ENCODE results near the gene PHF23. TPM values are rescaled to one million over a fixed set of nuclear protein-coding genes. Genes with fewer than 3 reads are reported as not detected.

PHF23 gene
- total RNA-seq, 1 donor from 2014 or later, result 61.5 TPM

GRCh38 chr17:7241090-7241733, 2.0 kb upstream of the PHF23 start:
- intact Hi-C loops (cut with micrococcal nuclease), result no loop called here

GRCh38 chr17:7240375-7240774, 1.1 kb upstream of the PHF23 start:
- intact Hi-C loops (cut with micrococcal nuclease), result no loop called here

- intact Hi-C loops (cut with micrococcal nuclease), result loop anchor here (1.0 to 10.0 kb wide), 11 partner anchors 14 to 619 kb away; partner anchors contain the start of genes EIF5A, ELP5, KIAA0753 and NAA38
Measured at GRCh38 chr17:7238420-7239090, 702 bp downstream of the PHF23 start.

GRCh38 chr17:7237761-7238419, 1.4 kb downstream of the PHF23 start:
- intact Hi-C loops (cut with micrococcal nuclease), result loop anchor here (10.0 kb wide), 1 partner anchor 593 kb away; the partner anchor contains the start of genes KIAA0753 and TXNDC17

- intact Hi-C loops (cut with micrococcal nuclease), result loop anchor here (10.0 kb wide), 1 partner anchor 593 kb away; the partner anchor contains the start of genes KIAA0753 and TXNDC17
Measured at GRCh38 chr17:7237266-7237760, 1.9 kb downstream of the PHF23 start.

- intact Hi-C loops (cut with micrococcal nuclease), result loop anchor here (10.0 kb wide), 1 partner anchor 592 kb away; the partner anchor contains the start of genes KIAA0753 and TXNDC17
Measured at GRCh38 chr17:7236808-7237207, 2.4 kb downstream of the PHF23 start.

GRCh38 chr17:7235693-7236665, 3.3 kb downstream of the PHF23 start:
- intact Hi-C loops (cut with micrococcal nuclease), result loop anchor here (10.0 kb wide), 1 partner anchor 591 kb away; the partner anchor contains the start of genes KIAA0753 and TXNDC17

- intact Hi-C loops (cut with micrococcal nuclease), result loop anchor here (1.0 to 10.0 kb wide), 4 partner anchors 15 to 590 kb away; partner anchors contain the start of genes ACADVL, DLG4, EIF5A and KIAA0753
Measured at GRCh38 chr17:7234083-7234951, 4.9 kb downstream of the PHF23 start, which contains the start of gene DVL2. DVL2 (minus strand) TSS chr17:7234517; CDS start chr17:7234262, 255 bp downstream.

GRCh38 chr17:7233701-7234082, 5.6 kb downstream of the PHF23 start:
- intact Hi-C loops (cut with micrococcal nuclease), result loop anchor here (1.0 to 10.0 kb wide), 4 partner anchors 14 to 589 kb away; partner anchors contain the start of genes ACADVL, DLG4, EIF5A and KIAA0753

GRCh38 chr17:7232114-7232513, 7.1 kb downstream of the PHF23 start:
- intact Hi-C loops (cut with micrococcal nuclease), result loop anchor here (10.0 kb wide), 1 partner anchor 587 kb away; the partner anchor contains the start of genes KIAA0753 and TXNDC17

GRCh38 chr17:7229504-7229903, 9.8 kb downstream of the PHF23 start:
- intact Hi-C loops (cut with micrococcal nuclease), result no loop called here

GRCh38 chr17:7228920-7229319, 10.3 kb downstream of the PHF23 start:
- intact Hi-C loops (cut with micrococcal nuclease), result no loop called here

GRCh38 chr17:7226721-7227710, 12.2 kb downstream of the PHF23 start:
- intact Hi-C loops (cut with micrococcal nuclease), result no loop called here

- intact Hi-C loops (cut with micrococcal nuclease), result no loop called here
Measured at GRCh38 chr17:7225711-7226331, 13.4 kb downstream of the PHF23 start.

- intact Hi-C loops (cut with micrococcal nuclease), result no loop called here
Measured at GRCh38 chr17:7224661-7225111, 14.6 kb downstream of the PHF23 start.

GRCh38 chr17:7224110-7224509, 15.1 kb downstream of the PHF23 start:
- intact Hi-C loops (cut with micrococcal nuclease), result no loop called here

- intact Hi-C loops (cut with micrococcal nuclease), result no loop called here
Measured at GRCh38 chr17:7223375-7223774, 15.9 kb downstream of the PHF23 start.

GRCh38 chr17:7222972-7223292, 16.3 kb downstream of the PHF23 start:
- intact Hi-C loops (cut with micrococcal nuclease), result no loop called here

Measured in T-helper 1 cell treated with Interleukin-12 subunit alpha and Interleukin-12 subunit beta and Interleukin-4 antibody, amounts not matched to agents 30 ng/mL and 1 ng/mL, for 36 hours (primary cell).